AG09319 (cell line): ENCODE measurements around the gene JRKL.

Experiments used
- DNase-seq: peaks from one replicate; pipeline ENCODE4 v3.0.0-alpha.2; 2010; ENCODE audit warnings: low read depth; ENCODE audit errors: extremely low read depth
- CTCF ChIP-seq: IDR thresholded peaks from 2 replicates; pipeline ENCODE4 v1.5.1; 2011; ENCODE audit warnings: low read depth, mild to moderate bottlenecking, inconsistent platforms, low read length, moderate library complexity

The JRKL gene

GRCh38 chr11:96357794-96358193 lies 32.0 kb upstream of the JRKL start:
- no peak for TF ChIP-seq CTCF

GRCh38 chr11:96358321-96358720 lies 31.5 kb upstream of the JRKL start:
- TF ChIP-seq CTCF: no peak
- DNase-seq: no peak

More at GRCh38 chr11:96357794-96358193, 32.0 kb upstream of the JRKL start:
- no peak for DNase-seq

- no peak for DNase-seq
- TF ChIP-seq CTCF: no peak
Measured at GRCh38 chr11:96361778-96362177, 28.0 kb upstream of the JRKL start.

- TF ChIP-seq CTCF: no peak
- no peak for DNase-seq
Measured at GRCh38 chr11:96365493-96365892, 24.3 kb upstream of the JRKL start.

GRCh38 chr11:96366024-96366423 lies 23.8 kb upstream of the JRKL start:
- no peak for DNase-seq

GRCh38 chr11:96367342-96367741 lies 22.5 kb upstream of the JRKL start:
- DNase-seq: no peak
- TF ChIP-seq CTCF: no peak

More at GRCh38 chr11:96366024-96366423, 23.8 kb upstream of the JRKL start:
- TF ChIP-seq CTCF: no peak

- DNase-seq: no peak
Measured at GRCh38 chr11:96373826-96374225, 16.0 kb upstream of the JRKL start.

More at GRCh38 chr11:96373826-96374225, 16.0 kb upstream of the JRKL start:
- TF ChIP-seq CTCF: no peak
